ENCODE results near the gene ATP12A.

The ATP12A gene

DNA sequence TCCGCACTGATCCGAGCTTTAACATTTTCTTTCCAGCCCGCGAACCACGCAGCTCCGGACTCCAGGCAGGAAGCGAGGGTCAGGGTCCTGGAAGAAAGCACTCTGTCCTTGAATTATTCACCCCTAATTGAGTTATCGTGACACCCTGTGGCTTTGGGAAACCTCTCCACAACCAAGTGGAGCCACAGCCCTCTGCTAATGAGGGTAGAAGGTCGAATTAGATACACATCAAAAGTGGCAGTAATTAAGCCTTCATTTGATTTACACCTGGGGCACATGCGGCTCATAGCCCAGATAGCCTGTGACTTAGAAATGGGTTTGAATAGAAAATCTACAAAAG lies 67.8 kb downstream of the ATP12A start:
- TF ChIP-seq, protein P1, sequence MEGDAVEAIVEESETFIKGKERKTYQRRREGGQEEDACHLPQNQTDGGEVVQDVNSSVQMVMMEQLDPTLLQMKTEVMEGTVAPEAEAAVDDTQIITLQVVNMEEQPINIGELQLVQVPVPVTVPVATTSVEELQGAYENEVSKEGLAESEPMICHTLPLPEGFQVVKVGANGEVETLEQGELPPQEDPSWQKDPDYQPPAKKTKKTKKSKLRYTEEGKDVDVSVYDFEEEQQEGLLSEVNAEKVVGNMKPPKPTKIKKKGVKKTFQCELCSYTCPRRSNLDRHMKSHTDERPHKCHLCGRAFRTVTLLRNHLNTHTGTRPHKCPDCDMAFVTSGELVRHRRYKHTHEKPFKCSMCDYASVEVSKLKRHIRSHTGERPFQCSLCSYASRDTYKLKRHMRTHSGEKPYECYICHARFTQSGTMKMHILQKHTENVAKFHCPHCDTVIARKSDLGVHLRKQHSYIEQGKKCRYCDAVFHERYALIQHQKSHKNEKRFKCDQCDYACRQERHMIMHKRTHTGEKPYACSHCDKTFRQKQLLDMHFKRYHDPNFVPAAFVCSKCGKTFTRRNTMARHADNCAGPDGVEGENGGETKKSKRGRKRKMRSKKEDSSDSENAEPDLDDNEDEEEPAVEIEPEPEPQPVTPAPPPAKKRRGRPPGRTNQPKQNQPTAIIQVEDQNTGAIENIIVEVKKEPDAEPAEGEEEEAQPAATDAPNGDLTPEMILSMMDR (IDR thresholded peaks at IDR 0.05; ENCODE audit: low read depth, low read length, missing control alignments): no peak
- no peak for DNase-seq (ENCODE audit: extremely low read depth, low read depth)
- peak overlapping the region; percentile 32 for H3K4me3 ChIP-seq (replicated peaks; ENCODE audit: low read depth, low read length)

DNA sequence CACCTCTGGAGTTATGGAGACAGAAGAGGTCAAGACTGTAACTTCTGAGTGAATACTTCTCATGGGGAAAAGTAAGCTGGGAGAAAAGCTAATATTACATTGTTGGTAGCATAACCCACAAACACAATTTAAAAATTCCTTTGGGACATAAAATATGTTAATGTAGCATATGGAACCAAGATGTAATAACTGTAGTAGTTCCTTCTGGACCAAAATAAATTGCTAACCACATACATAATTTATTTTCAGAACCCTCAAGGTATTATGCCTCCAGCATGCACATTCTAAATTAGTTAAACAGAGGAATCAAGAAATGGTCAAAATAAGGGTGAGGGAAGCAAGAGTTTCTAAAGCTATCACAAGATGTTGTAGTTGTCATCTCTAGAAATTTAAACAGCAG lies 79.0 kb downstream of the ATP12A start:
- no peak for DNase-seq (ENCODE audit: extremely low read depth, low read depth)
- H3K4me3 ChIP-seq (replicated peaks; ENCODE audit: low read depth, low read length): no peak overlapping the region
- TF ChIP-seq, protein P1 (IDR thresholded peaks at IDR 0.05; ENCODE audit: low read depth, low read length, missing control alignments): no peak
